DLD1 (cell line): Measurements from ENCODE around the gene EFNA2.
"Not testable (repeated sequence)": the region's sequence is repeated elsewhere in the genome, so short reads cannot be mapped to it uniquely, and the experiment has no call there.

Source experiments
- in situ Hi-C: cut with HindIII; loops from 2 replicates; pipeline ENCODE4 v1.10.0; 2017; ENCODE audit warnings: low sequenced_read_pairs

EFNA2 gene

DNA sequence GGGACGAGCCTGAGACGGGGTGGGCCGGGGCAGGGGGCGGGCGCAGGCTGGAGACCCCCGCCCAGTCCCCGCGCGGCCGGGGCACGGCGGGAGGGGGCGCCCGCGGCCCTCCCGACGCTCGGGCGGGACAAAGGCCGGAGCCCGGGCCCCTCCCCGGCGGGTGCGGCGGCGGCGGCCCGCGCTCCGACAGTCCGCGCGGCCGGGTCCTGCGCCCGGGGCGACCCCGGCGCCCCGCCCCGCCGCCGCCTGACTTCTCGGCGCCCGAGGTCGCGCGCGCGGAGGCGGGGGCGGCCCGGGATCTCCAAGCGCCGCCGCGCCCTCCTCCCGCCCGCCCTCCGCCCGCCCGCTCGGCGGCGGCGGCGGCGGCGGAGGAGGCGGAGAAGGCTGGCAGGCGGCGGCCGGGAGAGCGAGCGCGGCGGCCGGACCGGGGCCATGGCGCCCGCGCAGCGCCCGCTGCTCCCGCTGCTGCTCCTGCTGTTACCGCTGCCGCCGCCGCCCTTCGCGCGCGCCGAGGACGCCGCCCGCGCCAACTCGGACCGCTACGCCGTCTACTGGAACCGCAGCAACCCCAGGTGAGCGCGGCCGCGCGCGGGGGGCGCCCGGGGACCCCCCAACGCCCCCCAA lies at the start of gene EFNA2:
Gene EFNA2, plus strand, starts transcription at position 137 of the 624 bp plus-strand sequence. Its CDS starts 296 bp downstream, at position 433.
- in situ Hi-C loops = no loop called here

DNA sequence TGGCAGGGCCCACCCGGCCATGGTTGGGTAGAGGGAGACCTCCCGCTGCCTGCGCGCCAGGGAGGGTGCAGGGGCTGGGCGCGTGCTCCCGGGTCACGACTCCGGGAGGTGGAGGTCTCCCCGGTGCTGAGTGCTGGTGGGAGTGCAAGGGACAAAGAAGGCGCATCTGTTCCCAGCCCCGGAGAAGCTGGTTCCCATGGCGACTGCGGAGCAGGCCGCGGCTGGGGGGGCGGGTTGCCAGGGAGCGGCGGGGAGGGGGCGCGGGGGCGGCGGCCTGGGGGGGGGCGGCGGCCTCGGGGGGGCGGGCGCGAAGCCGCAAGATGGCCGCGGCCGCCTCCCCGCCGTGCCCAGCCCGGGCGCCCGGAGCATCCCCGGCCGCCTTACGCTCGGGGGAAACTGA lies 49.1 kb upstream of the EFNA2 start:
- in situ Hi-C loops = no loop called here

DNA sequence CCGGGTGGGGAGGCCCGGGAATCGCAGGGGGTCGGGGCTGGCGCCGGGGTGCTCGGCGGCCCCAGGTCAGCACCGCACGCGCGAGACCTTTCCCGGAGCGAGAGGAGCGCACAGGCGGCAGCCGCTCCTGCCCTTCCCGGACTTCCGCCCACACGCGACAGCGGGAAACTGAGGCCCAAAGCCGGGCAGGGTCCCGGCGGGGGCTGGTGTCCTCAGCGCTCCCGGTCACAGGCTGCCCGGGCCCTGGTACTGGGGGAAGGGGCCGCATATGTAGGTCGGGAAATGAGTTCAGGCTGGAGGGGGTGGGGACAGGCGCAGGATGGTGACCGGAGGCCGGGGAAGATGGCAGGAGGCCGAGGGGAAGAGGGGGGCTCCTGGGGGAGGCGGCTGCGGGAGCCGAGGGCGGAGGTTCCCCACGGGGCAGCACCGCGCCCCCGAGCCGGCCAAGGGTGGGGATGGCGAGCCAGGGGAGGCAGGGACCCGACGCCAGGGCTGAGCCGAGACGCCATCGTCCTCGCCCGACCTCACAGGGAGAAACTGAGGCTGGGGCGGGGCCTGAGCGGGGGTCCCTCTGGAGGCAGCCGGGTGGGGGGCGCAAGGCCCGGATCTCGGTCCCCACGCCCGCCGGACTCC lies 48.5 kb upstream of the EFNA2 start:
- in situ Hi-C loops = no loop called here

DNA sequence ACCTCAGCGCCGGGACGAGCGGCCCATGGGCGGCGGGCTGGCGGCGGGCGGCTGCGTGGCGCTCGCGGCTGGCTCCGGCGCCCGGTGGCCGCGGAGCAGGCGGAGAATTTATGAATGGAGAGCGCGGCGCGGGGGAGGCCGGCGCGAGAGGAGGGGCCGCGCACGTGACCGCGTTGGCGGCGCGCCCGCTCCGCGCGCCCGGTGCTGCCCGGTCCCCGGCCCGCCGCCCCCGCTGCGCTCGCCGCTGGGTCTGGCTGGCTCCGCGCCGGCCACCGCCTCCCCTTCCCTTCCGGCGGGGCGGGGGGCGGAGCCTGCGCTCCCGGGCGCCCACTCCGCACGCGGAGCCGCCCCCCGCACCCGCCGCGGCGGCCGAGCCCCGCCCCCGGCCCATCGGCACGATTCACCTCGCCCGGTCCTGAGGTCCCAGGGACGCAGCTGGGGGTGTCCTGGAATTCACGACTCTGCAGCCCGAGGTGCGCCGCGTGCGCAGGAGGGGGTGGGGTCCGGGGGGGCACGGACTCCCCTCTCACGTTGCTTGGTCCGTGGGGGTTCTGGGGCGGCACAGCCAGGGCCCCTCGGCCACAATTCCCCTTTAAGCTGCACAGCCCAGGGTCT lies 47.8 kb upstream of the EFNA2 start, which contains the start of gene CBARP:
Gene CBARP, minus strand, starts transcription at position 252 of the 615 bp plus-strand sequence. CDS start 1,905 bp downstream, outside the sequence.
- in situ Hi-C loops = no loop called here

DNA sequence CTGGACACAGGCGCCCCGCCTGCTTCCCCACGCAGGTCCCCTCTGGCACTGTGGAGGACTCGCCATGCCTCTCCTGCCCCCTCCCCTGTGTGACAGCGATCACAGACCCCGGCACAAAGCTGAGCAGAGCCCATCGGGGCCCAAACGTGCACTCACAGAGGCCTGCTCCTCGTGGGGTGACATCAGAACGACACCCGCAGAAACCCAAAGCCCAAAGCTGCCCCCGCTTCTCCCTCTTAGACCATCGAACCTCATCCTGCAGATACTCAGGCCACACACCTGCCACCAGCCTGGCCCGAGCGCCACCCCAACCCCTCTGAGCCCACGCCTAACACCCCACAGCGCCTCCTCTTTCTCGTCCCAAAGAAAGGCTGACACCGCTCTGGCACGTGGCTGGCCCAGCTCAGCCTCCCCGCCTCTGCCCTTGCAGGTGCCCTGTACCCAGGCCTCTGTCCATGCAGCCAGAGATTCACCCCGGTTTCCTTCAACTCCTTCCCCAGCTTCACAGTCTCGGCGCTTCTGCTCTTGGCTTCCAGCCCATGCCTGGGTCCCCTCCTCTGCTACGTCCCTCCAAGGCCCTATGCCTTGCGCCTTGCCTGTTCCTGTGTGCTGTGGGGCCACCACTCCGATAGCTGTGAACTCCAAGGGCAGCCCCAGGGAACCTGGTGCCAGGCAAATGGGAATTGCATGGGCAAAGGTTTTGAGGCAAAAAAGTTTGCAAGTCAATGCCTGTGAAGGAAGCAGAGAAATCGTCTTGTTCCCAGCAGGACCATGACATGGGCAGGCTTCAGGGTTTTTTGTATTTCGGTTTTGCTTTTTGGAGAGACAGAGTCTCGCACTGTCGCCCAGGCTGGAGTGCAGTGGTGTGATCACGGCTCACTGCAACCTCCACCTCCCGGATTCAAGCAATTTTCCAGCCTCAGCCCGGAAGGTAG lies 47.0 kb upstream of the EFNA2 start:
- in situ Hi-C loops = no loop called here

DNA sequence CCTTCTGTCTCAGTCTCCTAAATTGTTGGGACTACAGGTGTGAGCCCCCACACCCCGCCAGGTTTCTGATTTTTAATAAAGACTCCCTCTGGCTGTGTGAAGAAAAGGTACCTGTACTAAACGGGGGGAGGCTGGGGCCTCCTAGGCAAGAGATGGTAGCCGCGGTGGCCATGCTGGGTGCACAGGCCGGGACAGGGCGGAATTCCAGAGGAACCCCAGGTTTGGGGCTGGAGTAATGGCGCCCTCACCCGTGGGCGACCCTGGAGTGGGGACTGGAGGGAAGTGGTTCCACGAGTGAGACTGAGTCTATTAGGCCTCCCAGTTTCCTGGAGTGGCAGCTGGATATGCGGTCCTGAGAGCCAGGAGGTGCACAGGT lies 46.3 kb upstream of the EFNA2 start:
- in situ Hi-C loops = no loop called here

DNA sequence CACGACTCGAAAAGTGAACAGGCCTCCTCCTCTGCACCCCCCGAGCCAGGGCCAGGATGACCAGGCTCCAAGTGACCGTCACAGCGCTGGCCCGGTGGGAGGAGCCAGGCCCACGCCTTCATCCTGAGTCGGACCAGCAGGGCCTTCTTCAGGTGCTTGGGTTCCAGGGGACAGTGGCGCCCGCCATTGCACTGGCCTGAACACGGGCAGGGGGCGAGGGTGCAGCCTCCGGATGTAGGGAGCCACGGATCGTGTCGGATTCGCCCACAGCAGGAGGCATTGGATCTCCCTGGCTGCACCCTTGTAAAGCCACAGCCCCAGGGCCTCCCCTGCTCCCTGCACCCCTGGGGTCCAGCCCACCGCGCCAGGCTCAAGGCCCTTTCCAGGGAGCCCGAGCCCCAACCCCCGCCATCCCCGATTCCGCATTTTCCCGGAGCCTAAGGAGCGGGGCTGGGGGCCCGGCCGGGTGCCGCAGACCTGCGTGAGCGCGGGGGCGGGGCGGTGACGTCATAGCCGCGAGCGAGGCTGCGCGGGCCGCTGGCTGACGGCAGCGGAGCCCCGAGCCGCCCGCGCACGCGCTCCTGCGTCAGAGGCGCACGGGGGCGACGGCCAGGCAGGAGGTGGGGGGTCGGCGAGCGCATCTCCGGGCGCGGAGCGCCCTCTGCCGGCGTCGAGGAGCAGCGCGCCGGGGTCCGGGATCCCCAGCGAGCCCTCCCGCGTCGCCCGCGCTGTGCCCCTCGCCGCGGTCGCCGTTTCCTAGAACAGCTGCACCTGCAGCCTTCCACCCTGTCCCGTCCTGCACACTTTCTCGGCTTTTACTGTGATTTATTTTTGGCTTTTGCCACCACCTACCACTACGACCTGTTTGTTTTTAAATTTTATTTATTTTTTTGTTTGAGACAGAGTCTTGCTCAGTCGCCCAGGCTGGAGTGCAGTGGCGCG lies 45.6 kb upstream of the EFNA2 start:
- in situ Hi-C loops = no loop called here

DNA sequence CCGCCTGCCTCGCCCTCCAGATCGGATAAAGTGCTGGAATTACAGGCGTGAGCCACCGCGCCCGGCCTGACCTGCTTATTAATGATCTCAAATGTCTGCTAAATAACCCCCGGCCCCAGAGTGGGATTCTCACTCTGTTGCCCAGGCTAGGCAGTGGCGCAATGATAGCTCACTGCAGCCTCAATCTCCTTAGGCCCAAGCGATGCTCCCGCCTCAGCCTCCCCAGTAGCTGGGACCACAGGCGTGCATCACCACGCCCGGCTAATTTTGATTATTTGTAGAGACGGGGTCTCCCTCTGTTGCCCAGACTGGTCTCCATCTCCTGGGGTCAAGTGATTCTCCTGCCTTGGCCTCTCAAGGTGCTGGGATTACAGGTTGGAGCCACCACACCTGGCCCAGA lies 44.7 kb upstream of the EFNA2 start:
- in situ Hi-C loops = no loop called here

DNA sequence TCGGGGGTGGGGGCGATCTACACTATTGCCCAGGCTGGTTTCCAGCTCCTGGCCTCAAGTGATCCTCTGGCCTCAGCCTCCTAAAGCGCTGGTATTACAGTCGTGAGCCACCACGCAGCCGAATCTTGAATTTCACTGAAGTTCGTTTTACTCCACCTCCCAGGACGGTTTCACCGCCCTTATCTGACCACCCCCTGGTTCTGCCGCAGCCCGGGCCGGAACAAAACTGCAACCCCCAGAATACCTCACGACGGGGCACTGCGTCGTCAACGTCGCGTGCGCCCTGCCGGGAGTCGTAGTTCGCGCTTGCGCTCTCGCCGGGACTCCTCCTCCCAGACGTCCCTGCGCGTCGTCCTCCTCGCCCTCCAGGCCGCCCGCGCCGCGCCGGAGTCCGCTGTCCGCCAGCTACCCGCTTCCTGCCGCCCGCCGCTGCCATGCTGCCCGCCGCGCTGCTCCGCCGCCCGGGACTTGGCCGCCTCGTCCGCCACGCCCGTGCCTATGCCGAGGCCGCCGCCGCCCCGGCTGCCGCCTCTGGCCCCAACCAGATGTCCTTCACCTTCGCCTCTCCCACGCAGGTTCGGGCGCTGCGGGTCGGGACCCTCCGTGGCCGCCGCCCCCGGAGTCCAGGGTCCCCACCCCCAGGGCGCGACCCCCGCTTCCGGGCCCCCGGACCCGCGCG lies 44.1 kb upstream of the EFNA2 start, which contains the start of gene ATP5F1D:
Gene ATP5F1D, plus strand, starts transcription at position 335 of the 679 bp plus-strand sequence. Its CDS starts 100 bp downstream, at position 435.
- in situ Hi-C loops = no loop called here

DNA sequence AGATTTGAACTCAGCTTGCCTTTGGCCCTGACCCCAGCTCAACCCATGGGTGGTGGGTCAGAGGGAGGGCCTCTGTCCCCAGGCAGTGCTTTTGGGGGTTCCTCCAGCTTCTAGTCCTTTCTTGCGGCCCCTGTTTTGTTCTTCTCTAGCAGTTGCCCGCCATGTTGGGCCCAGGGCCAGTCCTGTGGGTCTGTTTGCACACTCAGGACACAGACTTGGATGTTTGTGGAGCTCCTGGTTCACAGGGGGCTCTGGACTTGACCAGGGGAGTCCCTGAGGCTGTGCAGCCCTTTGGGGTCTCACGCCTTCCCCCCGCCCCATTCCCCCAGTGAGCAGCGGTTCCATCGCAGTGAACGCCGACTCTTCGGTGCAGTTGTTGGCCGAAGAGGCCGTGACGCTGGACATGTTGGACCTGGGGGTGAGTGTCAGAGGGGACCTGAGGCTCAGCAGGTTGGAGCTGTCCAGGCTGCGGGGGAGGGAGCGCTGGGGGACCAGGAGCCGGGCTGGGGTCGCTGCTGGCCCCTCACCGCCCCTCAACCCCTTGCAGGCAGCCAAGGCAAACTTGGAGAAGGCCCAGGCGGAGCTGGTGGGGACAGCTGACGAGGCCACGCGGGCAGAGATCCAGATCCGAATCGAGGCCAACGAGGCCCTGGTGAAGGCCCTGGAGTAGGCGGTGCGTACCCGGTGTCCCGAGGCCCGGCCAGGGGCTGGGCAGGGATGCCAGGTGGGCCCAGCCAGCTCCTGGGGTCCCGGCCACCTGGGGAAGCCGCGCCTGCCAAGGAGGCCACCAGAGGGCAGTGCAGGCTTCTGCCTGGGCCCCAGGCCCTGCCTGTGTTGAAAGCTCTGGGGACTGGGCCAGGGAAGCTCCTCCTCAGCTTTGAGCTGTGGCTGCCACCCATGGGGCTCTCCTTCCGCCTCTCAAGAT lies 41.6 kb upstream of the EFNA2 start:
- in situ Hi-C loops = no loop called here

DNA sequence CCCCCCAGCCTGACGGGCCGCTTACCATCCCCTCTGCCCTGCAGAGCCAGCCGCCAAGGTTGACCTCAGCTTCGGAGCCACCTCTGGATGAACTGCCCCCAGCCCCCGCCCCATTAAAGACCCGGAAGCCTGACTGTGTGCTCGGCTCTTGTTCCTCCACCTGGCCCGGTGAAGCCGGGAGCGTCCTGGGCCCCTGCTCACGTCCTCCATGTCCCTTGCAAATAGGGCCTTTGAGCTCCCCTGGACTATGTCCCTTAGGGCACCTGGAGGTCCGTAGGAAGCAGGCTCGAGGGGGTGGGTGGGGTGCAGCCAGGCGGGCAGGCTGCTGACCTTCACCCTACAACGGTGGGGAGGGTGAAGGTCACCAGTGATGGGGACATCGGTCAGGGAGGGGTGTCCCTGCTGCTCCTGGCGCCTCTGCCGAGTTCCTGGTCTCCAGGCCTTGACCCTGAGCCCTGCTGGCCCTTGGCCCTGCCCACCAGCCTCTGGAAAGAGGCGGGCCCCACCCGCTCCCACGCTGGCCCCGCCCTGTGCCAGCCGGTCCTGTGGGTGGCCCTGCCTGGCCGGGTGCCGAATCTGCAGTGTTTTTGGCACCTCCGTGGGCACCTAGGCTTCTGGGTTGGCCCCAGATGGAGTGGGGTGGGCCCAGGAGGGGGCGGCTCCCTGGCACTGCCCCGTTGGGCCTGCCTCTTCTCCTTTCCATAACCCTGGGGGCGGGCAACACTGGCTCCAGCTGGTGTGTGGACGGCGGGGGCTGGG lies 40.8 kb upstream of the EFNA2 start:
- in situ Hi-C loops = no loop called here

DNA sequence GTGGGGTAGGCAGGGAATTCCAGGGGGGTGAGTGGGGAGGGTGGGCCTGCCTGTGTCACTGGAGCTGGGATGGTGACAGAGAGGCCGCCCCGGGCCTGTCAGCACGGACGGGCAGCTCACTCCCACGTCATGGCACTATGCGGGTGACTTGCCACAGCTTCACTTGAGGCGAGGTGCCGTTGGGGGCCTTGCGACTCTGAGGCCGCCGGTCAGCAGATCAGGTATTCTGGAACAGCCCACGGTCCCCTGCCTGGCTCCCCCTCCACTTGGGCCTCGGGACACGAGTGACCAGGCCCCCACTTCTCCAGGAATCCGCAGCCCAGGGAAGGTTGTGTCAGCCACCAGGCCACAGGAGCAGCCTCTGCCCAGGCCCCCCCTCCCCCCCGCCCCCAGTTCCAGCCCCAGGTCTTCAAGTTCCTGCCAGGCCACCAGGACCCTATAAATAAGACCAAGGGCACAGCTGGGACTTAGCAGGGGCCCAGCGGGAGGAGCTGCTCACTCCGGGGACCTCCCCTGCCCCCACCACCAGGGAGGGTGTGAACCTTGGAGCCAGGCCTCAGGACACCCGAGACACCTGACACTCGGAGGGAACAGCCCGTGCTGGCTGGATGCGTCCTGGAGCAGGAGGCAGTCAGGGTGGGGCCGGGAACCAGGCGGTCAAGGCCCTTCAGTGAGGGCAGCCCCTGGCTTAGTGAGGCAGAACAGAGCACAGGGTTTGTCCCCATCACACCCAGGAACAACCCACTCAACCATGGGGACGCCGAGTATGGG lies 40.0 kb upstream of the EFNA2 start:
- in situ Hi-C loops = no loop called here

DNA sequence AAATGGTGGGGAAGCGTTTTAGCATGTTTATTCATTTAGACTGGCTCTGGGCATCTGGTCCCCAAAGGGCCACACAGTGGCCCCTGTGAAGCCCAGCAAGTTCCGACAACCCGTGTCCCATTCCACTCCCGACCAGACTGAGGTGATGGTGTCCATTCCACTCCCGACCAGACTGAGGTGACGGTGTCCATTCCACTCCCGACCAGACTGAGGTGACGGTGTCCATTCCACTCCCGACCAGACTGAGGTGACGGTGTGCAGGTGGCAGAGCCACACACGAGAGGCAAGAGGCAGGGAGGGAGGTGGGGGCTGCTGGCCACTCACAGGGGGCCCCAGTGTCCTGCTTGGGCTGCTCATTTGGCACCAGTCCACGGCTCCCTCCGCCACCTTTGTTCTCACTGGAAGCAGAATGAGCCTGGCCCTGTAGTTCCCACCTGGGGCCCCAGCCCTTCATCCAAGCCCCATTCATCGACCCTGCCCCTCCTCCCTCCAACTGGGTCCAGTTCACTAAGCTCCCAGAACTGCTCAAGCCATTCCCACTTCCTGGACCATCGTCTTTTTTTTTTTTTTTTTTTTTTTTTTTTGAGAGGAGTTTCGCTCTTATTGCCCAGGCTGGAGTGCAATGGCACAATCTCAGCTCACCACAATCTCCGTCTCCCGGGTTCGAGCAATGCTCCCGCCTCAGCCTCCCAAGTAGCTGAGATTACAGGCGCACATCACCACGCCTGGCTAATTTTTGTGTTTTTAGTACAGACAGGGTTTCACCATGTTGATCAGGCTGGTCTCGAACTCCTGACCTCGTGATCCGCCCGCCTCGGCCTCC lies 39.2 kb upstream of the EFNA2 start:
- in situ Hi-C loops = not testable (repeated sequence)

DNA sequence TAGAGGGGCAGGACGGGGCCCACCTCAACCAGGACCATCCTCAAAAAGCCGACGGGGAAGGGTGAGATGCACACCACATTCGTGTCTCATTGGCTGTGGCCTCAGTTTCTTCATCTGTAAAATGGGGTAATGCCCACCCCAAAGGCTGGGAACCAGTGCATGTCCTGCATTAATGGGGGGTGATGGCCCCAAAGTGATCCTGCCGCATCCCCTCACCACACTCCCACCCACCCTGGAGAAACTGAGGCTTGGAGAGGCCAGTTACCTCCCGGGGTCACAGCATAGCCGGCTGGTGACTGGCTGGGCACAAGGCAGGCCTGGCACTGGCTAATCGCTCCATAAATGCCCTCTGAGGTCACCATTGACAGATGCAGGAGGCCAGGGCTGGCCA lies 37.9 kb upstream of the EFNA2 start:
- in situ Hi-C loops = no loop called here

DNA sequence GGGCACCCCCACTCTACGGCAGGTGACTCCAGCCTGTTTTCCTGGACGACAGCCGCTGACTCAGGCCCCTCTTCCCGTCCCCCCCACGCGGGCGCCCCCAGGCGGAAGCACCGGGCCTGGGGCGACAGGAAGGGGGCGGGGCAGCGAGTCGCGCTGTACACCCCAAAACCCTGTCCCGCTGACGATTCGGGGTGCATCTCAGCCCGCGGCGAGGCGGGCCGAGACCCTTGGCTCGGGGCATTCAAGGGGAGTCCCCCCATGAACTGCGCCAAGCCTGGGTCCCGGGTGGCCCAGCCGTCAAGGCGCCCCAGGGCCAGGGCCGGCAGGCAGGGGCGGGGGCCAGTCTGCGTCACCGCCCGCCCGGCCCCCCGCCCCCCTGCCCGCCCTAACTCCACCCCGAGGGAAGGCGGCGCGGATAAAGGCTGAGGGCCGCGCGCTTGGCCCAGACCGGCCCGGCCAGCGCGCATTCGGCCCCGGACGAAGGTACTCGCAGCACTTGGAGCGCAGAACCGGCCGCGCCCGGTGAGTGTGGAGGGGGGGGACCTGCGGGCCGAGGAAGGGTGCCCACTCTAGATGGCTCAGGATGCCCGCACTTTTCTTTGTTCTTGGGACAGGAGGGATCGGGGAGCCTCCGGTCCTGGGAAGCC lies 37.4 kb upstream of the EFNA2 start, which contains the start of gene MIDN:
Gene MIDN, plus strand, starts transcription at position 445 of the 647 bp plus-strand sequence. CDS start 1,714 bp downstream, outside the sequence.
- in situ Hi-C loops = no loop called here
